ENCODE results near the gene MGMT.

GRCh38 chr10:129498680-129499079, 31.6 kb downstream of the MGMT start:
- TF ChIP-seq CTCF (IDR thresholded peaks at IDR 0.05) (0 out of 2 replicates have a peak, but pooled peaks have one; percentile 25), ZFX (IDR thresholded peaks at IDR 0.05; ENCODE audit: borderline replicate concordance) (no peak)

Data from 22Rv1 (cell line).